Activated gamma-delta T cell (primary cell): ENCODE data around the gene EME2.
"Not testable (repeated sequence)": the region's sequence is repeated elsewhere in the genome, so short reads cannot be mapped to it uniquely, and the experiment has no call there.

Experiments used
- DNase-seq: peaks from one replicate; lab custom pipeline; 2025; lab: John Stamatoyannopoulos, UW
- total RNA-seq, 2 donors: gene quantifications; one replicate each; lab custom pipeline; 2026; lab: John Stamatoyannopoulos, UW

Gene EME2
- total RNA-seq = 65.1 to 91.5 reads per million in 2 donors

GRCh38 chr16:1772362-1772907, at the start of gene EME2:
EME2 (plus strand) TSS chr16:1772810; CDS start chr16:1773228, 418 bp downstream.
- DNase-seq = no peak

GRCh38 chr16:1723450-1724147, 49.0 kb upstream of the EME2 start:
- DNase-seq = no peak

GRCh38 chr16:1724491-1724890, 48.1 kb upstream of the EME2 start:
- DNase-seq = no peak

GRCh38 chr16:1726661-1727502, 45.7 kb upstream of the EME2 start:
- no peak for DNase-seq

GRCh38 chr16:1727651-1728624, 44.7 kb upstream of the EME2 start:
- no peak for DNase-seq

- DNase-seq = no peak
Measured at GRCh38 chr16:1729026-1729425, 43.6 kb upstream of the EME2 start.

- no peak for DNase-seq
Measured at GRCh38 chr16:1729445-1729844, 43.2 kb upstream of the EME2 start.

GRCh38 chr16:1731073-1731472, 41.5 kb upstream of the EME2 start:
- DNase-seq = no peak

- DNase-seq = no peak
Measured at GRCh38 chr16:1731603-1732002, 41.0 kb upstream of the EME2 start.

GRCh38 chr16:1732071-1732470, 40.5 kb upstream of the EME2 start:
- no peak for DNase-seq

GRCh38 chr16:1732551-1732987, 40.0 kb upstream of the EME2 start:
- not testable (repeated sequence) for DNase-seq

- no peak for DNase-seq
Measured at GRCh38 chr16:1734123-1734522, 38.5 kb upstream of the EME2 start.

GRCh38 chr16:1734816-1735215, 37.8 kb upstream of the EME2 start:
- DNase-seq = no peak

GRCh38 chr16:1740234-1740633, 32.4 kb upstream of the EME2 start:
- no peak for DNase-seq

GRCh38 chr16:1740781-1741490, 31.7 kb upstream of the EME2 start:
- DNase-seq = no peak

GRCh38 chr16:1741553-1742165, 31.0 kb upstream of the EME2 start:
- no peak for DNase-seq

- no peak for DNase-seq
Measured at GRCh38 chr16:1743376-1744337, 29.0 kb upstream of the EME2 start.

- DNase-seq = no peak
Measured at GRCh38 chr16:1744338-1744840, 28.2 kb upstream of the EME2 start.
